ENCODE data around the gene SLC7A8. TPM values are rescaled to one million over a fixed set of nuclear protein-coding genes. Genes with fewer than 3 reads are reported as not detected.

Gene SLC7A8
- total and polyA plus RNA-seq, 2 experiments from 2014 or later, result 117 to 124 TPM

GRCh38 chr14:23106747-23107045, 76.8 kb downstream of the SLC7A8 start:
- Mint-ChIP-seq H3K27ac (no peak overlapping the region), H3K27me3 (ENCODE audit: insufficient read depth, low read depth, poor library complexity) (peaks cover 15% of the 10 kb centered on the region), H3K4me1 (peaks cover 27% of the 10 kb centered on the region), H3K9me3 (peaks cover 5% of the 10 kb centered on the region; the same call in 2 of the 3 replicates), H3K36me3 (ENCODE audit: low read depth) (peaks cover 4% of the 10 kb centered on the region; the same call in 1 of the 3 replicates), H3K4me3 (no peak overlapping the region; the same call in 2 of the 3 replicates)
- no peak for ATAC-seq
- Histone ChIP-seq H3F3A (replicated peaks; ENCODE audit: low read depth) (no peaks in the 10 kb centered on the region), H3K9me2 (ENCODE audit: insufficient read depth) (0 out of 2 replicates have a peak, but pooled peaks cover 4% of the 10 kb centered on the region), H3K4me3 (0 out of 2 replicates have a peak overlapping the region, but pooled peaks have one; percentile 22), H3K27me3 (ENCODE audit: insufficient read depth) (no peaks in the 10 kb centered on the region), H3K79me2 (replicated peaks; ENCODE audit: insufficient read depth) (no peaks in the 10 kb centered on the region), H4K20me1 (replicated peaks; ENCODE audit: insufficient read depth) (no peaks in the 10 kb centered on the region), H3K27ac (ENCODE audit: low read depth) (0 out of 2 replicates have a peak overlapping the region, but pooled peaks have one; percentile 64), H2AFZ (no peak overlapping the region), H3K36me3 (ENCODE audit: insufficient read depth) (no peaks in the 10 kb centered on the region), H3K4me1 (ENCODE audit: insufficient read depth) (peaks cover 12% of the 10 kb centered on the region), H3K4me2 (peak overlapping the region; percentile 17; the same call in 1 of the 2 replicates)
- TF ChIP-seq ZNF114 (CRISPR knock-in tag; IDR thresholded peaks at IDR 0.05) (no peak), REST (IDR thresholded peaks at IDR 0.05; ENCODE audit: unreplicated experiment) (no peak), CREB1 (CRISPR knock-in tag; IDR thresholded peaks at IDR 0.05; ENCODE audit: low read depth) (no peak), EZH2 (IDR thresholded peaks at IDR 0.05; ENCODE audit: low read depth, unreplicated experiment) (no peak), POLR2AphosphoS5 (IDR thresholded peaks at IDR 0.05; ENCODE audit: low read depth) (no peak), EZH2phosphoT487 (IDR thresholded peaks at IDR 0.05; ENCODE audit: unreplicated experiment) (no peak), CTCF (conservative IDR thresholded peaks at IDR 0.05; ENCODE audit: low read depth in 2 of 2) (no peak), JUNB (IDR thresholded peaks at IDR 0.05; ENCODE audit: unreplicated experiment) (no peak), ZNF462 (CRISPR knock-in tag; IDR thresholded peaks at IDR 0.05) (no peak), ETS1 (IDR thresholded peaks at IDR 0.05) (no peak), NANOG (IDR thresholded peaks at IDR 0.05; ENCODE audit: borderline replicate concordance) (no peak), ZNF331 (CRISPR knock-in tag; IDR thresholded peaks at IDR 0.05; ENCODE audit: low read depth) (no peak), STAT1 (IDR thresholded peaks at IDR 0.05; ENCODE audit: unreplicated experiment) (no peak)
- DNase-seq (ENCODE audit: low spot score), result no peak
